ENCODE measurements around the gene TBK1.

GRCh38 chr12:64531665-64532334 lies 79.9 kb downstream of the TBK1 start:
- TF ChIP-seq, protein P1, sequence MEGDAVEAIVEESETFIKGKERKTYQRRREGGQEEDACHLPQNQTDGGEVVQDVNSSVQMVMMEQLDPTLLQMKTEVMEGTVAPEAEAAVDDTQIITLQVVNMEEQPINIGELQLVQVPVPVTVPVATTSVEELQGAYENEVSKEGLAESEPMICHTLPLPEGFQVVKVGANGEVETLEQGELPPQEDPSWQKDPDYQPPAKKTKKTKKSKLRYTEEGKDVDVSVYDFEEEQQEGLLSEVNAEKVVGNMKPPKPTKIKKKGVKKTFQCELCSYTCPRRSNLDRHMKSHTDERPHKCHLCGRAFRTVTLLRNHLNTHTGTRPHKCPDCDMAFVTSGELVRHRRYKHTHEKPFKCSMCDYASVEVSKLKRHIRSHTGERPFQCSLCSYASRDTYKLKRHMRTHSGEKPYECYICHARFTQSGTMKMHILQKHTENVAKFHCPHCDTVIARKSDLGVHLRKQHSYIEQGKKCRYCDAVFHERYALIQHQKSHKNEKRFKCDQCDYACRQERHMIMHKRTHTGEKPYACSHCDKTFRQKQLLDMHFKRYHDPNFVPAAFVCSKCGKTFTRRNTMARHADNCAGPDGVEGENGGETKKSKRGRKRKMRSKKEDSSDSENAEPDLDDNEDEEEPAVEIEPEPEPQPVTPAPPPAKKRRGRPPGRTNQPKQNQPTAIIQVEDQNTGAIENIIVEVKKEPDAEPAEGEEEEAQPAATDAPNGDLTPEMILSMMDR (IDR thresholded peaks at IDR 0.05): no peak
- no peak for TF ChIP-seq POLR2A (IDR thresholded peaks at IDR 0.05)
